GM18520 (cell line): ENCODE results near the gene SUN2.

Experiments
- ATAC-seq: cut with Tn5 transposase; IDR thresholded peaks from one replicate; pipeline ENCODE4 v1.9.1; 2021; ENCODE audit not compliant: unreplicated experiment

SUN2 gene

DNA sequence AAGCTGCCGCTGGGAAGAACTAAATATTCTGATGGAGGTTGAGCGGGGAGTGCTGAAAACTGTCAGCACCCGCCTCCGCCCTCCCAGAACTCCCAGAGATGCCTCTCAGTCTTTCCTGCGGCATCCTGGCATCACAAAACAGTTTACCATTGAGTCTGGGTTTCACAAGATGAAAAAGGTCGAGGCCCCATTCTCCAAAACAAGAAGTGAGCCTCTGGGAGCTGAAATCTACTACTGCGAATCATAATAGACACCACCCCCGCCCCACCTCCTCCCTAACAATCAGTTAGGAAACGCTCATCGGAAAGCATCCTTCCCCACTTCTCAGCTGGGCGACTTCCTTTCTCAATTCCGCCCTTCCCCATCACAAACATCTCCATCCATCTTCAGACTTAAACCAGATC lies 1.0 kb downstream of the SUN2 start:
- ATAC-seq, result no peak

DNA sequence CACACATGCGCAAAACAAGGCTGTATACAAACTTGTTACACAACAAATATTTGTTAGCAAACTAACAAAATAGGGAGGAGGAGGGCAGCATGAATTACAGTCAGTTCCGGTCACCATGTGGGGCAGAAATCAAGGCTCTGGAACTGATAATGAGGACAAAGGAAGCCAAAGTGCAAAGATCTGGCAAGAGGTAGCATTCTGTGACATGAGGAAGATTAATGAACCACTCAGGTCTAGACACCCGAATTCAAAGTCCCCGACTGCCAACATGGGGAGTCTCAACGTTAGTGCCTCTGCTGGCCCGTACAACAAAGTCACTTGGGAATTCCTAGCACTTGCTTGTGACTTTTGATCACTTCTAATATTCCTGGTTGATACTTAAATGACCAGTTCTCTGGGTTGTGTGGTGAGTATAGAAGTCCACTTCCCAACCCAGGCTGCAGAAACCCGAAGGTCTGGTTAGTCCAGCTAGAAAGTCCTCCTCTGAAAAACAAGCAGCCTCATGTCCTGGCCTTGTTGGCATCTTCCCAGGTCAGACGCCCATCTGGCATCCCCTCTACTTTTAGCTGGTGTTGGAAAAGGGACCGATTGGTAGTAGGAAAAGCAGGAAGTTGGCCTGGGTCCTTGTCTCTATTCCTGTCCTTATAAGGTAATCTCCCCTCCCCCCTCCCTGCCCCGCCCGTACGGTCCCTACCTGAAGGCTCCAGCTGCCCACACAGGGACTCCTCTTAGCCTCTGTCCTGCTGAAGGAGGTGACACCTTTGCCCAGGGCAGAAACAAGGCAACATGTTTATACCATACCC lies 1.6 kb downstream of the SUN2 start:
- ATAC-seq, result no peak

DNA sequence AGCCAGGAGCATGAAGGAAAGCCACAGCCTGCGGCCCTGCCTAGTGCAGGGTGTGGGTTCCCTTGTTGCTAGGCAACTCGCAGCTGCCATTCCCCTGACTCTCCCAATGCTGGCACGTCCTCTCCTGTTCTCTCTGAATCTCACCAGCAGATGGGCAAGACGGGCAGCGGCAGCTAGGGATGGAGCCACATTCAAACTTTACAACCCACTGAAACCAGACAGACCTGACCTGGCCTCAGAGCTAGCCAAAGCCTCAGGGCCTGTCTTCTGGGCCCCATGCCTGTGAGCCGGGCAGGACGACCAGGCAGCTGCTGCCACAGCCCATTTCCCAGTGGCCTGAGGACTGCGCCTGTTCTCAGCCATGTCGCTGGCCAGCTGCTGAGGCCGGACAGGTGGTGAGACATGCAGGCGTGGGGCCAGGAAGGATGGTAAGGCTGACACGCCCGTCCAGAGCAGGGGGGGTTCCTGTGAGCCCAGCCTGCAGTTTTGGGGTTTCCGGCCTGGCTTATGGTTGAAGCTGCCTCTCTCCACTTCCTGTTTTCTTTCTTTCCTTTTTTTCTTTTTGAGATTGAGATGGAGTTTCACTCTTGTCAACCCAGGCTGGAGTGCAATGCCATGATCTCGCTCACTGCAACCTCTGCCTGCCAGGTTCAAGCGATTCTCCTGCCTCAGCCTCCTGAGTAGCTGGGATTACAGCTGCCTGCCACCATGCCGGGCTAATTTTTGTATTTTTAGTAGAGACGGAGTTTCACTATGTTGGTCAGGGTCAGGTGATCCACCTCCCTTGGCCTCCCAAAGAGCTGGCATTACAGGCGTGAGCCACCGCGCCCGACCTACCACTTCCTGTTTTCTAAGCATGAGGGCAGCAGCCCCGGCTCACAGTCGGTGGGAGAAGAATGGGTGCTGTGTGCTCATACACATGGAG lies 4.1 kb downstream of the SUN2 start:
- no peak for ATAC-seq

DNA sequence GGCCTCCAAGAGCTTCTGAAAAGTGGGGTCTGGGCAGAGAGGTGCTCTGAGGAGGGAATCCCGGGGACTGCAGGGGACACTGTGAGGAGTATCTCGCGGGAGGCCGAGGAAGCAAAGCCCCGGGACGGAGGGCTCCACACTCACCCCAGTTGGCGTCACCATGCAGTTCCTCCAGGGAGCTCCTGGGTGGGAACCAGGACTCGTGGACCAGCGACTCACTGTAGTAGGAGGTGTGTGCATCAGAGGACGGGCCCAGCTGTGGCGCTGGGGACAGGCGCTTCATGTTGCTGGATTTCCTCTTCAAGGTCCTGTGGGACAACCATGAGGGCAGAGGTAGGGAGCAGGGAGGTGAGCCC lies 4.8 kb downstream of the SUN2 start:
- no peak for ATAC-seq

DNA sequence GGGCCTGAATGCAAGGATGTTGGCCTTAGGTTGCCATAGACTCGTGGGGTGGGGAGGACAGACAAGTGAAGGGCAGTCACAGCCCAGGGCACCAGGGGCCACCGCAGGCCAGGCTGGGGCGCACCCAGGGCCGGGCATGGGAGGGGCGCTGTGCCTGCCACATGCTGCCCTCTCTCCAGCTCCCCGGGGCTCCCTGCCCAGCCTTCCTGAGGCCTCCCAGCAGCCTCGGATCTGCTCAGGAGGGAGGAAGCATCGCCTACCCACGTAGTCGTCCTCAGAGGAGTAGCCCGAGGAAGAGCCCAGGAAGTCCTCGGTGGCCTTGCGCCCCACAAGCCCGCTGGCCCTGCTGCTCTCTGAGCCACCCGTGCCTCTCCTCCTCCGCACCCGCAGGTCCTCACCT lies 5.2 kb downstream of the SUN2 start:
- ATAC-seq, result no peak

DNA sequence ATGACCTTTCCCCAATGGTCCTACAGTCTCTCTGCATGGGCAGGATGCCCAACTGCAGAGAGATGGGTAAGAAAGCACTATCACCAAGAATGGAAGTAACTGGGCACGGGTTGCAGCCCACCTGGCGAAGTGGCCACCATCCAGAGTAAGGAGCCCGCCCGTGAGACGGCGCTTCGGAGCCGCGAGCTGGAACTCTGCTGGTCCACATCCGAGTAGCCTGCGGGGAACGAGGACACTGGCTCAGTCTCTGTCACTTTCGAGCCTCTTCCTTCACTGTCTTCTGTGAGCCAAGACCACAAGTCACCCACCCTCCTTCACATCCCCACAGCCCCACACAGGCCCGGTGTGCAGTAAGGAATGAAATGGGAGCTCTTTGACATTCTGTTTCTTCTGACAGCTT lies 5.7 kb downstream of the SUN2 start:
- no peak for ATAC-seq

DNA sequence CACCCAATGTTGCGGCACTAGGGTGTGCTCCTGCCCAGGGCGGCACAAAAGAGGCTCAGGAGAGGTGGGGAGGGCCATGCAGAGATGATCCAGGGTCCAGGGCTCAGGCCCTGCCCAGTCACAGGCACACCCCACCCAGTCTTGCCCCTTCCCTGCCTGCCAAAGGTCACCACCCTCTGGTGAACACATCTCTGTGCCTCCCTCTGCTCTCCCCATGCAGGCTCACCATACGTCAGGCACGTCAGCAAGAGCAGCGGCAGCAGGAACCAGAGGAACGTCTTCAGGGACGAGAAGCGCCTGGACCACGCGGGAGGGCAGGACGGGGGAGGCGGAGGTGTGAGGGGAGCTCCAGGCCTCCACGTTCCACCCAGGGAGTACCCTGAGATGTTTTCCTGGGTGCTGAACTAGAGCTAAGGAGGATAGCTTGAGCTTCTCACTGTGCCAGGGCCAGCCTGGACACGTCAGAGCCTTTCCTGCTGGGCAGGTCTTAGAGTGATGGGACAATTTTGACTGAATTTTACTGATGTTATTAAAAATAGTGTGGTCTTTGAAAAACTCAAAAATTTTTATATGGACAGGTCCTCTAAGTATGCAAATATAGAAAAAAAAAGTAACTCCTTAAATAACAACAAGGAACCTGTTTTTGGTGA lies 7.2 kb downstream of the SUN2 start:
- ATAC-seq, result no peak

DNA sequence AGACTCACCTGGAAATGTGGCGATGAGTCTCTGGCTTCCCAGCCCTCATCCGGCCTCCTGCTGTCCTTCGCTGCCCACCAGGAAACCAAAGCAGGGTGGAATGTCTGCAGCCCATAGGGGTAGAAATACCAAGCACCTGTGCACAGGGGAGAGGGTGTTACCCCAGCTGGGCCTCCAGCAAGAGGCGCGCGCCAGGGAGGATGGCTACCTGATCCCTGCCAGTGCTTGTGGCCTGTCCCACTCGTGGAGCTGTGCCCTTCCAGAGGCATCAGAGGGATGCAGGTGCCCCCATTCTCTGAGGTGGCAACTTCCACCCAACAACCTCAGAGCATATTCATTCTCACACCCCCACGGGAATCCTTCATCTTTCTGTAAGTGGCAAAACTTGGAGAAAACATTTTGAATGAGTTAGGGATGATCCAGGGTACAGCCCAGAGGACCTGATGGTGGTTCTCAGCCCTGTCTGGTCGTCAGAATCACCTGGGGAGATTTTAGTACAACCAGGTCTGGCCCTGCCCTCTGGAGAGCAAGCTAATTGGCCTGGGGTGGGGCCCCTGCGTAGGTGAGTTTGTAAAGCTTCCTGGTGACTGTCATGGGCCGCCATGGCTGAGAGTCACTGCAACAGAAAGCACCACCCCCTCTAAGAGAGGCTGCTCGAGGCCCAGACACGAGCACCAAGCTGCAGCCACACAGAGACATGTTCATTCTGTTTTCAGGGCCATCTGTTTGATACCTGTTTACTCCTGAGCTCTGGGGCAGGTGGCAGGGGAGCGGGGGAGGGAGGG lies 9.9 kb downstream of the SUN2 start:
- no peak for ATAC-seq

DNA sequence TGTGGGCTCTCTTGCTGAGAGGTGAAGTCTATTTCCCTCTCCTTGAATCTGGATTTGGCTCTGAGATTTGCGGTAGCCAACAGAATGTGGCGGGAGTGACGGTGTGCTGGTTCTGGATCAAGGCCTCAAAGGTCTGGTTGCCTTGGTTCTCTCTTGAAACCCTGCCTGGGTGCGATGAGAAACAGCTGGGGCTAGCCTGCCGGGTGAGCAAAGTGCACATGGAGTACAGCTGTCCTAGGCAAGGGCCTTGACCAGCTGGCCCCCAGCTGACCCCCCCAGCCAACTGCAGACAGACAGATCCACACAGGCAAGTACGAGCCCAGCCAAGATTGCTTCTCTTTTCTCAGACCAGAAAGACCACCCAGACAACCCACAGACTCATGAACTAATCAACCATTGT lies 10.8 kb downstream of the SUN2 start:
- no peak for ATAC-seq

DNA sequence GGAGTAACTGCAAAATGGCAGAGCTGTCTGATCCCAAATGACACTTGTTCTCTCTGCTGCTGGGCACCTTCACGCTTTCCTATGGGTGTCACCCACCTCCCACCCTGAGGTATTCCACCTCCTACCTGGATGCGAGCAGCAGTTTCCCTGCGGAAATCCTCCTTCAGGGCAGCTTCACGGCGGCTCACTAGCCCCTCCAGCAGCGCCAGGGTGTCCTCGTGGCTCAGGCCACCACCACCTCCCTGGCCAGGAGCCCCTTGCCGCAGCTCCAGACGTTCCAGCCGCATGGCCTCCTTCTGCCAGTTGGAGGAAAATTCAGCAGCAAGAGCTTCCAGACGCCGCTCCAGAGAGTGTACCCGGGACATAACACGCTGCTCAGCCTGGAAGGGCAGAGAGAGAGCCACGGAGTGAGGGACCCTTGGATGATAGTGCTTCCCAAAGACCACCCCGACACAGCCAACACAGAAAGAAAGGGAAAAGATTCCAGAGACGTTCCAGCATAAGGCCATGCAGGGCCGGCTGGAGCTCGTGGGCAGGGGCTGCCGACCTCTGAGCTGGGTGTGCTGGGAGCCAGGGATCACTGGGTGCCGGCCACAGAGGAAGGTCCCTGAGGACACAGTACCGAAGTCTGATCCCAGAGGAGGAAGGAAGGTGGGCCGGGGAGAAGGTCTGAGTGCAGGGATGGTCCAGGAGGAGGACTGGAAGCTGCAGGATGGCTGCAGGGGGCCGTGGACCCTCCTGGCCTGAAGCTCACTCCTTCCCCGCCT lies 13.4 kb downstream of the SUN2 start:
- ATAC-seq, result no peak

DNA sequence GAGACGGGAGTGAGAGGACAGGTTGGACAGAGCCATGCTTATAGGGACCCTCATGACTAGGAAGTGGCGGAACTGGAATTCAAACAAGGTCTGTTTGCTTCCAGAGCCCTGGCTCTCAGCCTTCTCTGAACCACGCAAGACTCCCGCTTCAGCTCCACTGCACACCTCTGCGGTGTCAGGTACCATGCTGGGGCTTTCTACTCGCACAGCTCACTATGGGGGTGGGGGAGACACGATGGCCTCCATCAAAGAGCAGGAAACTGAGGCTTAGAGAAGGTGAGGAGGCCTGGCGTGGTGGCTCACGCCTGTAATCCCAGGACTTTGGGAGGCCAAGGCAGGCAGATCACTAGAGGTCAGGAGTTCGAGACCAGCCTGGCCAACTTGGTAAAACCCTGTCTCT lies 14.2 kb downstream of the SUN2 start:
- no peak for ATAC-seq

DNA sequence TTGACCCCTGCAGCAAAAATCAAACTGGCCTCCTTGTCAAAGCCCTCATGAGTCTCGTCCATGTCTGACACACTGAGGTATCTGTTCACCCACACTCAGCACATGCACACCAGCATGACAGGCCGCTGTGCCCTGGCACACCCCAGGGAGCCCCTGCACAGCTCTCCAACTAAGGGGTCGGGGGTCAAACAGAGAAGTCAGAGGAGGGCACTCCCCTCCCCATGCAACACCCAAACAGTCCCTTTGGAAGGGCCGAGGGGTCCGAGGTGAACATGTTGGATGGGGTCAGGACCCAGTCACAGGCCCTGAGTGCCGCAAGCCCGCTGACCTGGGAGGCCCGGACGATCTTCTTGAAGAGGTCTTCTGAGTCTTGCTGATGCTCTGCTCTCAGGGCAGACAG lies 14.6 kb downstream of the SUN2 start:
- ATAC-seq, result no peak

DNA sequence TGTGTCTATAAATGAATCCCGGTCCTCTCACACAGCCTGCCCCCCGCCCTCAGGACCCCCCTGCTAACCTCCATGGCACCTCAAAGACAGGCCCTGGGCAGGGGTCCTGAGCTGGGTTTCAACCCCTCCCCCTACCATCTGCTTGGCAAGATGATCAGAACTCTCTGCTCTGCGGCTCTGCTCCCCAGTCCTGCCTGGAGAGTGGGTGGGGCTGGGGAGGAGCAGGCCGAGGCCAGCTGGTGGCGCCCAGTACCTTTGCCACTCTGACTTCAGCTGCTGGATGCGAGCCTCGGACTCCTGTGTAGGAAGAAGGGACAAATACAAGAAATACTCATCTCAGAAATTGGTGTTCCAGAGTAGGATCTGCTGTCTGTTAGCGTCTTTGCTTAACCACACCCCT lies 15.0 kb downstream of the SUN2 start:
- no peak for ATAC-seq

DNA sequence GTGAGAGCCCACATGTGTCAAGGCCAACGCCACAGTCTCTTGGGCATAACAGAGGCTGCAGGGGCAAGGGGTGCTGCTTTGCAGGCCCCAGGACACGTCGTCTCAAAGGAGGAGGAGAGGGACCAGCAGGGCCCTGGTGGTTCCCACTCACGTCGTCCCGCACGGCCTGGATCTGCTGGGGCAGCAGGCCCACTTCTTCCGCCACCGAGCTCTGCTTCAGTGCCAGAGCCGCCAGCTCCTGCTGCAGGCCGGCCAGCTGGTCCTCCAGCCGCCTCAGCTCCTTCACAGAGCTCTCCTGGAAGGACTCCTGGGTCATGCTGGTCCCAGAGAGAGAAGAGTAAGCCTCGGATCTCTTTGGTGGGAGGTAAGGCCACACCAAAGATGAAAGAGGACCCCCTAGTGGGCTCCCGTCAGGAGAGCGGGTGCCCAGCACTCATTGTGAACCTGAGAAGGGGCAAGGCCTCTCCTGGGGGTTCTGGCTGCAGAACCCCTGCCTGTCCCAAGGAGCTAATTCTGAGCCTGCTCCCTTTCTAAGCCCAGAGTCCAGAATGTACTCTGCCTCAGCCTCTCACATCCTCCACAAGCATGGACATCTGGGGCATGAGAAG lies 15.6 kb downstream of the SUN2 start:
- ATAC-seq, result no peak

DNA sequence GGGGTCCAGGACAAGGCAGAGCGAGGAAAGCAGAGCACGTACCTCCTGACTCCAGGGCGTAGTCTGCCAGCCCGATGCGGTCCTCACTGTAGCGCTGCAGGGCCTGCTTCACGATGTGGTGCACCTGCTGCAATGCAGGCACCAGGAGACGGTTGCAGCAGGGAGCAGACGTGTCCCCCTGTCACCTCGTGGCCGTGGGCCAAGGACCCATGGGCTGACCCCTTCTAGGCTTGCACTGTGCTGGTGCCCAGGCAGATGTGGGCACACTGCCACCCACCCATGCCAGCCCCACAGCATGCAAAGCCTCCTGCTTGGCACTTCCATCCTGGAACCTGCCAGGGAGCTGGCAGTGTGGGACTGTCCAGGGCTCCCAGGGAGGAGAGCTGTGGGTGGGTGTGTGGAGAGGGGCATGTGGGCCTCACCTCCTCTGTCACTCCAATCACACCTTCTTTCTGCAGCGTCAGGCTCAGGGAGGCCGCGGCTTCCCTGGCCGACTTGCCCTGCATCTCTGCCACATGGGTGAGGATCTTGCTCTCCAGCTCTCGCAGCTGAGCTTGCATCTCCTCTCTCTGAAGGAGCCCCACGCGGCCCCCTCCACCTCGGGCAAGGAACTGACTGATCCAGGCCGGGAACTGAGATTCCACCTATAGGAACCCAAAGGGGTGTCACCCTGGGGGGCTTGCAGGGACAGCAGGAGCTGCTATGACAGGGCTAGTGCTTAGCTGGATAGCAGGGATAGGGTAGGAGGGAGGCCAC lies 16.3 kb downstream of the SUN2 start:
- ATAC-seq, result no peak

DNA sequence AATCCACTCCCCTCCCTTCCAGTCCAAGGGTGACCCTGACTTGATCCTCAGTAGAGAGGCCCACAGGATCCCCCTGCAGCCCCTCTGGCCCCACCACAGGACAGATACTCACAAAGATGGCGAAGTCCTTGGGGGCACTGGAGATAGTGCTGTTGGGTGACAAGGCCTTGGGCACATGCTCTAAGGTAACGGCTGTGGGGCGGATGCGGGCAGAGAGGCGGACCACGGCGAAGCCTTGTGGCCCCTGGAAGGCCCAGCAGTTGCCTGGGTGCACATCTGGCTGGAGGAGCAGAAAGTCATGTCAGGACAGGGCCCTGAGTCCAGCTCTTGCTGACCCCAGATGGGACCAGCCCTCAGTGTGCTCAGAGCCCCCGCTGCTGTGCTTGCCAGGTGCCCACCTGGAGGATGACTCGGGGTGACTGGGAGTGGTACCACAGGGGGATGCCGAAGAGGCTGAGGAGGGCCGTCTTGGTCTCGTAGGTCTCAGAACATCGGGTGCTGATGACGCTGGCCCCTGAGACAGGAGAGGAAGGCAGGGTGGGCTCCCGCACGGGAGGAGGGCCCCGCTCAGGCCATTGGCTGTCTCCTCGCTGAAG lies 17.2 kb downstream of the SUN2 start:
- no peak for ATAC-seq

DNA sequence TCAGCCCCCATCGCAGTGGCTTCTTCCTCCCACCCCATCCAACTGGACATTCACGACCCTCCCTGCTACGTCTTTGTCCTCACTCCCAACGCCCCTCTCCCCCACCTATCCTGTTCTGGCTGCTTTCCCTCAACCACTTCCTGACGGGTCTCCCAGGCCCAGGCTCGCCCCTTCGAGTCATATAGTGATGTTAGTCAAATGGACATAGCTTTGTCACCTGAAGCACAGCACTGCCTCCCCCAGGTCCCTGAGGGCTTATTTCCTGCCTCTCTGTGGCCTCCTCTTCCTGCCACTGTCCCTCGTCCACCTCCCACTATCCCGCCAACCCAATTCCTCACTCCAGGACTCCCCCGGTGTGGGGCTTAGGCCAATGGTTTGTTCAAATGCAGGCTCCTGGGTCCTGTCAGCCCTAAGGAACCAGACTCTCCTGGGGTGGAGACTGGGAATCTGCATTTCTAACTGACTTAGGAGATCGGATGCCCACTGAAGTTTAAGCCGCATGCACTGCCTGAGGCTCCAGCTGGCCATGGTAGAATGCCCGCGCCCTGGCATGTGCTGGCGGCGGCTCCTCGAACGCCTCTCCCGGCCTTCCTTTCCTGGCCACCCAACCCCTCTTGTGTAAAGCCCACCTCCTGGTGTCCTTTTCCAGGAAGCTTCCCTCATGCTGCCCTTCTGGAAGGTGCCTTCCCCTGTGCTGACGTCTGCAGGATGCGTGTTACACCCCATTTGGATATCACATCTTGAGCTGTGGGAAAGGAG lies 18.3 kb downstream of the SUN2 start:
- no peak for ATAC-seq

DNA sequence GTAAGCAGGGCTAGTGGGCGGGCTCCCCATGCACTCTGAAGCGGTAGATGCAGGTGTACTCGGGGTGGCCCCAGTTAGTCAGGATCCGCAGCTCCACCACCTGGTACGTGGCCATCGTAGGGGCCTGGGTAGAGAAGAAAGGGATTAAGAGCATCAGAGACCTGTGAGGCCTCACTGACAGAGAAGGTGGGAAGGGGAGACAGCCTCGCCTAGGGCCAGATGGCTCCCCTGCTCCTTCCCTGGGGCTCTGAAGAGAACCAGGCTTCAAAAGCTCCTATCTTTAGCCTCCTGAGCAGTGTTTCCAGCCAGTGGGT lies 19.6 kb downstream of the SUN2 start:
- ATAC-seq, result no peak
